ENCODE measurements around the gene ARNT2. TPM values are rescaled to one million over a fixed set of nuclear protein-coding genes. Genes with fewer than 3 reads are reported as not detected.

ARNT2 gene
- total and polyA plus RNA-seq, 2 experiments from 2014 or later = 4.6 to 11.6 TPM

DNA sequence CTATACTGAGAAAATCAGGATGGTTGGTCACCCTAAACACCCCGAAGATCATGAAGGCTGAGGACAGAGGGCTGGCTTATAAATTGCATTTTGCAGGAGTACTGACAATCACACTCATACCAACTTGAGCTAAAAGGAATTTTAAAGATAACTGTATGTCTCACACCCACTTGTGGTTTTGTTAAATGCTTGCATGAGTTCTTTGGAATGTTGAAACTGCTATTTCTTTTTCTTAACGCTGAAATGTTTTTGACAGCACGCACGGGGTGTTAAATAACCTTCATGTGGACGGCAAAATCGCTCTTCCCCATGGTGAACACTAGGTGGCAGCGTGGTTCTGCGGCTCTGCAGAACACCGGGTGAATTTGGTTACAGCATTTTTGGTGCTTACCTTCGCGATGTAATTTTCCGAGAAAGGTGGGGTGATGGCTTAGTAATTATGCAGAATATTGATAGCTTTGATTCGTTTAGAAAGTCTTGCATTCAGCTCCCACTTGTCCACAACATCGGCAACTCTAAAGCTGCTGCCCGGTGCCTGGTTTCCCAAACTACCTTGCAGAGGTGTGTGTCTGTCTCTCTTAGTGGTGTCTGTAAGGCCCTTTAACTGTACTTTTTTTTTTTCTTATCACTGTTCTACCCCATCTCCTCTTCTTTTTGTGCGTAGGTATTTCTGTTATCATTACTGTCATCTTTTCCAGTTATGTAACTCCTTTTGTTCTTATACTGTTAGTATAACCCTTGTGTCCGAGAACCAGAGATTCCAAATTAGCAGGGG lies 51.7 kb downstream of the ARNT2 start (continued):
- peak; percentile 97 for TF ChIP-seq CTCF (conservative IDR thresholded peaks at IDR 0.05; ENCODE audit: low read depth in 2 of 2)
- TF ChIP-seq NANOG (IDR thresholded peaks at IDR 0.05; ENCODE audit: borderline replicate concordance) = no peak
- no peak for TF ChIP-seq CREB1 (CRISPR knock-in tag; IDR thresholded peaks at IDR 0.05; ENCODE audit: low read depth)
- TF ChIP-seq EZH2phosphoT487 (IDR thresholded peaks at IDR 0.05; ENCODE audit: unreplicated experiment) = no peak
- TF ChIP-seq, protein P1, sequence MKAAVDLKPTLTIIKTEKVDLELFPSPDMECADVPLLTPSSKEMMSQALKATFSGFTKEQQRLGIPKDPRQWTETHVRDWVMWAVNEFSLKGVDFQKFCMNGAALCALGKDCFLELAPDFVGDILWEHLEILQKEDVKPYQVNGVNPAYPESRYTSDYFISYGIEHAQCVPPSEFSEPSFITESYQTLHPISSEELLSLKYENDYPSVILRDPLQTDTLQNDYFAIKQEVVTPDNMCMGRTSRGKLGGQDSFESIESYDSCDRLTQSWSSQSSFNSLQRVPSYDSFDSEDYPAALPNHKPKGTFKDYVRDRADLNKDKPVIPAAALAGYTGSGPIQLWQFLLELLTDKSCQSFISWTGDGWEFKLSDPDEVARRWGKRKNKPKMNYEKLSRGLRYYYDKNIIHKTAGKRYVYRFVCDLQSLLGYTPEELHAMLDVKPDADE (IDR thresholded peaks at IDR 0.05) = no peak
- no peak for TF ChIP-seq REST (IDR thresholded peaks at IDR 0.05; ENCODE audit: unreplicated experiment)

GRCh38 chr15:80456517-80457492 lies 52.6 kb downstream of the ARNT2 start:
- Histone ChIP-seq H3F3A (replicated peaks; ENCODE audit: low read depth) (no peaks in the 10 kb centered on the region), H3K4me1 (ENCODE audit: insufficient read depth) (0 out of 2 replicates have a peak, but pooled peaks cover 8% of the 10 kb centered on the region), H2AFZ (no peak overlapping the region), H3K27me3 (ENCODE audit: insufficient read depth) (no peaks in the 10 kb centered on the region), H3K4me3 (no peak overlapping the region), H4K20me1 (replicated peaks; ENCODE audit: insufficient read depth) (no peaks in the 10 kb centered on the region), H3K9me2 (ENCODE audit: insufficient read depth) (peaks cover 4% of the 10 kb centered on the region), H3K4me2 (no peak overlapping the region), H3K27ac (ENCODE audit: low read depth) (no peak overlapping the region), H3K36me3 (ENCODE audit: insufficient read depth) (no peaks in the 10 kb centered on the region), H3K79me2 (replicated peaks; ENCODE audit: insufficient read depth) (no peaks in the 10 kb centered on the region)
- DNase-seq (ENCODE audit: low spot score) = no peak
- H3K36me3 Mint-ChIP-seq (ENCODE audit: low read depth) = 0 out of 3 replicates have a peak, but pooled peaks cover 2% of the 10 kb centered on the region
- no peak overlapping the region for H3K27ac Mint-ChIP-seq
- ATAC-seq = no peak
- H3K4me3 Mint-ChIP-seq = no peak overlapping the region
- peaks cover 12% of the 10 kb centered on the region for H3K4me1 Mint-ChIP-seq
- peaks cover 5% of the 10 kb centered on the region for H3K27me3 Mint-ChIP-seq (ENCODE audit: insufficient read depth, low read depth, poor library complexity)
- no peaks in the 10 kb centered on the region for H3K9me3 Mint-ChIP-seq
- no peak for TF ChIP-seq ZNF114 (CRISPR knock-in tag; IDR thresholded peaks at IDR 0.05)
- no peak for TF ChIP-seq JUNB (IDR thresholded peaks at IDR 0.05; ENCODE audit: unreplicated experiment)
- TF ChIP-seq, protein P1 (IDR thresholded peaks at IDR 0.05) = no peak
- TF ChIP-seq REST (IDR thresholded peaks at IDR 0.05; ENCODE audit: unreplicated experiment) = no peak
- no peak for TF ChIP-seq EZH2 (IDR thresholded peaks at IDR 0.05; ENCODE audit: low read depth, unreplicated experiment)
- no peak for TF ChIP-seq ZNF331 (CRISPR knock-in tag; IDR thresholded peaks at IDR 0.05; ENCODE audit: low read depth)
